GM19035 (cell line): ENCODE results near the gene MEDAG.
"Not testable (repeated sequence)": the region's sequence is repeated elsewhere in the genome, so short reads cannot be mapped to it uniquely, and the experiment has no call there.

Source experiments
- ATAC-seq: cut with Tn5 transposase; IDR thresholded peaks from one replicate; pipeline ENCODE4 v1.9.1; 2021; ENCODE audit not compliant: unreplicated experiment

The MEDAG gene

GRCh38 chr13:30906411-30907051 lies 460 bp downstream of the MEDAG start:
- ATAC-seq: no peak

- no peak for ATAC-seq
These were observed 1.2 kb downstream of the MEDAG start for GRCh38 chr13:30907121-30907861.

GRCh38 chr13:30908416-30908980 lies 2.4 kb downstream of the MEDAG start:
- no peak for ATAC-seq

- no peak for ATAC-seq
These were observed 4.6 kb downstream of the MEDAG start for GRCh38 chr13:30910676-30911075.

- no peak for ATAC-seq
These were observed 9.8 kb downstream of the MEDAG start for GRCh38 chr13:30915691-30916541.

- no peak for ATAC-seq
These were observed 10.9 kb downstream of the MEDAG start for GRCh38 chr13:30916991-30917390.

- no peak for ATAC-seq
These were observed 12.8 kb downstream of the MEDAG start for GRCh38 chr13:30918662-30919405.

- no peak for ATAC-seq
These were observed 14.3 kb downstream of the MEDAG start for GRCh38 chr13:30920162-30920909.

GRCh38 chr13:30923418-30923817 lies 17.3 kb downstream of the MEDAG start:
- no peak for ATAC-seq

- ATAC-seq: no peak
These were observed 18.6 kb downstream of the MEDAG start for GRCh38 chr13:30924721-30925120.

GRCh38 chr13:30925429-30925828 lies 19.4 kb downstream of the MEDAG start:
- ATAC-seq: no peak

- ATAC-seq: no peak
These were observed 20.7 kb downstream of the MEDAG start for GRCh38 chr13:30926781-30927180.

GRCh38 chr13:30927188-30927587 lies 21.1 kb downstream of the MEDAG start:
- ATAC-seq: not testable (repeated sequence)

GRCh38 chr13:30927595-30927994 lies 21.5 kb downstream of the MEDAG start:
- no peak for ATAC-seq

- ATAC-seq: no peak
These were observed 22.9 kb downstream of the MEDAG start for GRCh38 chr13:30928978-30929377.

GRCh38 chr13:30932481-30933353 lies 26.6 kb downstream of the MEDAG start, which contains the start of gene TEX26:
TEX26 (plus strand) TSS chr13:30932656; CDS start chr13:30932716, 60 bp downstream.
- ATAC-seq: no peak

GRCh38 chr13:30933354-30933670 lies 27.2 kb downstream of the MEDAG start:
- ATAC-seq: no peak

- no peak for ATAC-seq
These were observed 28.3 kb downstream of the MEDAG start for GRCh38 chr13:30934381-30934780.

- no peak for ATAC-seq
These were observed 28.7 kb downstream of the MEDAG start for GRCh38 chr13:30934803-30935202.
